NK-92 (cell line): ENCODE data around the gene PHF21A.
"Not testable (repeated sequence)": the region's sequence is repeated elsewhere in the genome, so short reads cannot be mapped to it uniquely, and the experiment has no call there.

Source experiments
- DNase-seq: peaks from one replicate; lab custom pipeline; 2025; ENCODE audit not compliant: unreplicated experiment; lab: John Stamatoyannopoulos, UW

The PHF21A gene

GRCh38 chr11:46120346-46121300, 631 bp downstream of the PHF21A start:
- no peak for DNase-seq

GRCh38 chr11:46119352-46120216, 1.7 kb downstream of the PHF21A start:
- DNase-seq: no peak

- no peak for DNase-seq
These were observed 2.4 kb downstream of the PHF21A start for GRCh38 chr11:46118702-46119351.

- DNase-seq: no peak
These were observed 3.4 kb downstream of the PHF21A start for GRCh38 chr11:46117842-46118241.

- DNase-seq: not testable (repeated sequence)
These were observed 4.6 kb downstream of the PHF21A start for GRCh38 chr11:46116712-46117037.

- no peak for DNase-seq
These were observed 5.1 kb downstream of the PHF21A start for GRCh38 chr11:46116007-46116711.

GRCh38 chr11:46114961-46115360, 6.3 kb downstream of the PHF21A start:
- DNase-seq: no peak

- DNase-seq: no peak
These were observed 6.9 kb downstream of the PHF21A start for GRCh38 chr11:46114378-46114777.

- DNase-seq: no peak
These were observed 8.2 kb downstream of the PHF21A start for GRCh38 chr11:46112961-46113607.

GRCh38 chr11:46108751-46109150, 12.5 kb downstream of the PHF21A start:
- DNase-seq: no peak

- no peak for DNase-seq
These were observed 13.5 kb downstream of the PHF21A start for GRCh38 chr11:46107780-46108179.

- DNase-seq: no peak
These were observed 13.9 kb downstream of the PHF21A start for GRCh38 chr11:46107408-46107718.

- no peak for DNase-seq
These were observed 14.5 kb downstream of the PHF21A start for GRCh38 chr11:46106530-46107407.

- no peak for DNase-seq
These were observed 15.3 kb downstream of the PHF21A start for GRCh38 chr11:46105926-46106325.

- DNase-seq: no peak
These were observed 16.1 kb downstream of the PHF21A start for GRCh38 chr11:46105134-46105628.

- DNase-seq: no peak
These were observed 18.4 kb downstream of the PHF21A start for GRCh38 chr11:46102843-46103242.

GRCh38 chr11:46100670-46101069, 20.6 kb downstream of the PHF21A start:
- no peak for DNase-seq

- no peak for DNase-seq
These were observed 21.3 kb downstream of the PHF21A start for GRCh38 chr11:46099963-46100316.

GRCh38 chr11:46090375-46090774, 30.9 kb downstream of the PHF21A start:
- no peak for DNase-seq
